Thymus (tissue), 11 donors: Measurements from ENCODE around the gene PITRM1. TPM values are rescaled to one million over a fixed set of nuclear protein-coding genes. Genes with fewer than 3 reads are reported as not detected.

ENCODE experiments used
- DNase-seq, 9 donors: peaks; one replicate each; pipeline ENCODE4 v3.0.0-alpha.2; 2013; ENCODE audit warnings: low spot score in 9 of 9, low read depth in 6 of 9, missing footprints in 1 of 9
- H3K27ac ChIP-seq, 2 donors: one replicate each; pipeline ENCODE4 v1.5.1; 2013; ENCODE audit warnings: control low read depth in 1 of 2, low read depth in 1 of 2, low read length in 1 of 2, mild to moderate bottlenecking in 1 of 2, moderate library complexity in 1 of 2
- H3K27me3 ChIP-seq, 2 donors: one replicate each; pipeline ENCODE4 v1.5.1; 2013; ENCODE audit warnings: low read length in 1 of 2; ENCODE audit not compliant: control insufficient read depth in 2 of 2, insufficient read depth in 1 of 2
- H3K36me3 ChIP-seq, 2 donors: one replicate each; pipeline ENCODE4 v1.5.1; 2013; ENCODE audit warnings: low read length in 1 of 2, mild to moderate bottlenecking in 1 of 2, moderate library complexity in 1 of 2; ENCODE audit not compliant: control insufficient read depth in 2 of 2, insufficient read depth in 2 of 2
- H3K4me1 ChIP-seq, 2 donors: one replicate each; pipeline ENCODE4 v1.5.1; 2013; ENCODE audit warnings: low read length in 2 of 2; ENCODE audit not compliant: control insufficient read depth in 2 of 2, insufficient read depth in 2 of 2
- H3K4me3 ChIP-seq, 2 donors: one replicate each; pipeline ENCODE4 v1.5.1; 2013; ENCODE audit warnings: low read length in 2 of 2, control low read depth in 1 of 2, mild to moderate bottlenecking in 1 of 2
- H3K9me3 ChIP-seq, 2 donors: one replicate each; pipeline ENCODE4 v1.5.1; 2013; ENCODE audit warnings: low read length in 1 of 2, mild to moderate bottlenecking in 1 of 2; ENCODE audit not compliant: control insufficient read depth in 2 of 2, insufficient read depth in 1 of 2
- WGBS: extraction: QIAGEN DNeasy Blood & Tissue Kit; methylation state at CpG from one replicate; pipeline ENCODE4 v1.1.7; 2013; 5-methylcytosine and 5-hydroxymethylcytosine counted together
- polyA plus RNA-seq: library from polyadenylated mRNA; stranded (reverse); fragments of 200-250 nt; gene quantifications from one replicate; pipeline ENCODE4 v1.2.3, GENCODE V29; 2013
- total RNA-seq: library from RNA; stranded (reverse); fragments of 120-200 nt; gene quantifications from one replicate; pipeline ENCODE4 v1.2.4, GENCODE V29; 2013
- donor health status: healthy.

Gene PITRM1
- total and polyA plus RNA-seq, 2 donors = 50.1 to 159 TPM

GRCh38 chr10:3132036-3133025, 40.3 kb downstream of the PITRM1 start:
- no peaks in the 10 kb centered on the region for H3K27me3 ChIP-seq
- H3K36me3 ChIP-seq = peaks cover 74 to 81% of the 10 kb centered on the region in 2 donors
- H3K4me1 ChIP-seq = peaks cover 0 to 2% of the 10 kb centered on the region in 2 donors
- DNase-seq = no peak
- H3K9me3 ChIP-seq = peaks cover 0 to 7% of the 10 kb centered on the region in 2 donors
- no peak overlapping the region for H3K27ac ChIP-seq
- 97% methylated on average over 22 of the region's 22 CpGs for WGBS
- no peak overlapping the region for H3K4me3 ChIP-seq

DNA sequence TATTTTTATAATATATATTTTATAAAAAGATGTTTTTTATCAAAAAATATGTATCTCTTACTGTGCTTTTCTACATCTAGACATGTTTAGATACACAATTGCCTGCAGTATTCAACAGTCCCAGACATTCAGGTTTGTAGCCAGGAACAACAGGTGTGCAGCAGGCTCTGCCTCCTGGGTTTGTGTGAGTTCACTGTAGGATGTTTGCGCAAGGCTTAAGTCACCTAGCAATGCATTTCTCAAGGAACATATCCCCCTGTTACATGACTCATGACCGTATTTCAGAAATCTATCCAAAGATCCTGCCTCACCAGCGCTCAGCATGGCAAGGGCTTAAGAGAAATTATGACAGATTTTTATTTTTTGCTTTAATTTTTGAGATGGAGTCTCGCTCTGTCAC, 41.5 kb downstream of the PITRM1 start:
- Histone ChIP-seq H3K4me1 (no peaks in the 10 kb centered on the region), H3K9me3 (peaks cover 0 to 15% of the 10 kb centered on the region in 2 donors), H3K27ac (no peak overlapping the region), H3K36me3 (peaks cover 71 to 73% of the 10 kb centered on the region in 2 donors), H3K4me3 (no peak overlapping the region), H3K27me3 (no peaks in the 10 kb centered on the region)
- WGBS = 97% methylated on average over 4 of the region's 4 CpGs
- no peak for DNase-seq

- H3K27ac ChIP-seq = no peak overlapping the region
- WGBS = 98% methylated on average over 40 of the region's 40 CpGs
- peaks cover 68 to 76% of the 10 kb centered on the region in 2 donors for H3K36me3 ChIP-seq
- H3K4me3 ChIP-seq = no peak overlapping the region
- no peaks in the 10 kb centered on the region for H3K27me3 ChIP-seq
- DNase-seq = no peak
- H3K9me3 ChIP-seq = peaks cover 0 to 15% of the 10 kb centered on the region in 2 donors
- no peaks in the 10 kb centered on the region for H3K4me1 ChIP-seq
These were observed 42.8 kb downstream of the PITRM1 start for GRCh38 chr10:3129581-3130340.

GRCh38 chr10:3128379-3129130, 44.0 kb downstream of the PITRM1 start:
- no peaks in the 10 kb centered on the region for H3K4me1 ChIP-seq
- no peaks in the 10 kb centered on the region for H3K27me3 ChIP-seq
- 97% methylated on average over 24 of the region's 24 CpGs for WGBS
- H3K27ac ChIP-seq = no peak overlapping the region
- H3K9me3 ChIP-seq = peaks cover 0 to 15% of the 10 kb centered on the region in 2 donors
- H3K36me3 ChIP-seq = peaks cover 69 to 75% of the 10 kb centered on the region in 2 donors
- DNase-seq = no peak
- H3K4me3 ChIP-seq = no peak overlapping the region

DNA sequence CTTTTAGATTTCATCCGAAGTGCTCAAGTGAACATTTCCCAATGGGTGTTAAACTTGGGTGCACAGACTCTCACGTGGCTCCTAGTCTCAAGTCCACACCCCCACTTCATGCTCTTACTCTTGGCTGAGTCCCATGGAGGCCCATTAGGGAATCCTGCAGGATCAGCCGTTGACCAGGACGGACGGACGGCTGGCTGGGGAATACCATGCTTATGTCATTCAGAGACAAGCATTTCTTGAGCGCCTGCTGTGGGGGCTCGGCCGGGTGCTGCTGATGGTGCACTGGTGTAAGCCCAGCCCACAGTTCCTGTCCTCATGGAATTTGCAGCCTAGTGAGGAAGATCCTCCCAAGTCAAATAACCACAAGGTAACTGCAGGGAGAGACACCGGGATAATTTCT, 44.7 kb downstream of the PITRM1 start:
- WGBS = 94% methylated on average over 10 of the region's 10 CpGs
- Histone ChIP-seq H3K9me3 (peaks cover 0 to 15% of the 10 kb centered on the region in 2 donors), H3K36me3 (peaks cover 69 to 75% of the 10 kb centered on the region in 2 donors), H3K27ac (no peak overlapping the region), H3K27me3 (no peaks in the 10 kb centered on the region), H3K4me3 (no peak overlapping the region), H3K4me1 (no peaks in the 10 kb centered on the region)
- no peak for DNase-seq

DNA sequence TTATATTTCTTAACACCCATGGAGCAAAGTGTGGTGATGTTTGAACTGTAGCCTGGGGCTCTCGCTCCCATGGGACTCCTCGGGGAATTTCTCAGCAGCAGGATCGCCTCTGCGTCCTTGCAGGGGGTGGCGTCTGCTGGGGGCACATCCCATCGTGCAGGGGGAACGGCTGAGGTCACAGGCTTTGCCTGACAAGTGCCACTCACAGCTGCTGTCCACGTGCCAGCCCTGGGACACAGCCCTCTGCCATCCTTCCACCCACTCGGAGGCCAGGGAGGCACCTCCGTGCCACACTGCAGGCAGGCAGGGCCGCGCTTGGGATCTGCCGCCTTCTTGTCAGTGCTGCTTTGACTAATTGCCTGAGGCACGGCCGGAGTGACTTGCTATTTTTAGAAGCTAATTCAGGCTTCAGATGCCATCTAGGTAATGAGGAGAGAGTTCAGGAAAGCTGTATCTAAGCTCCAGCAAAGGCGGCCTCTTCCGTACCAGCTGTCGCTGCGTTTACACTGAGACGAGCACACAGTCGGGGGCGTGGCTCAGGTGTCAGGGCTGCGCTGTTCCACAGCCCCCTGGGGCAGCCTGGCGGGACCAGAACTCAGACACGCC, 45.7 kb downstream of the PITRM1 start:
- DNase-seq = no peak
- H3K4me3 ChIP-seq = no peak overlapping the region
- WGBS = 92% methylated on average over 25 of the region's 25 CpGs
- peaks cover 0 to 15% of the 10 kb centered on the region in 2 donors for H3K9me3 ChIP-seq
- no peaks in the 10 kb centered on the region for H3K27me3 ChIP-seq
- no peaks in the 10 kb centered on the region for H3K4me1 ChIP-seq
- H3K36me3 ChIP-seq = peaks cover 69 to 74% of the 10 kb centered on the region in 2 donors
- no peak overlapping the region for H3K27ac ChIP-seq

GRCh38 chr10:3126249-3126648, 46.3 kb downstream of the PITRM1 start:
- Histone ChIP-seq H3K9me3 (peaks cover 0 to 15% of the 10 kb centered on the region in 2 donors), H3K4me1 (no peaks in the 10 kb centered on the region), H3K27me3 (no peaks in the 10 kb centered on the region), H3K27ac (no peak overlapping the region), H3K36me3 (peaks cover 68 to 70% of the 10 kb centered on the region in 2 donors), H3K4me3 (no peak overlapping the region)
- no peak for DNase-seq
- 98% methylated on average over 15 of the region's 15 CpGs for WGBS

- 97% methylated on average over 24 of the region's 24 CpGs for WGBS
These were observed 46.9 kb downstream of the PITRM1 start for GRCh38 chr10:3125527-3126170.

More at GRCh38 chr10:3125527-3126170, 46.9 kb downstream of the PITRM1 start:
- Histone ChIP-seq H3K36me3 (peaks cover 68 to 72% of the 10 kb centered on the region in 2 donors), H3K9me3 (peaks cover 0 to 15% of the 10 kb centered on the region in 2 donors), H3K27ac (no peak overlapping the region), H3K4me1 (no peaks in the 10 kb centered on the region), H3K27me3 (no peaks in the 10 kb centered on the region), H3K4me3 (no peak overlapping the region)
- no peak for DNase-seq
